GM18511 (cell line): Measurements from ENCODE around the gene SIL1.

Source experiments
- ATAC-seq: cut with Tn5 transposase; IDR thresholded peaks from one replicate; pipeline ENCODE4 v1.9.1; 2021; ENCODE audit warnings: mild to moderate bottlenecking, moderate library complexity; ENCODE audit not compliant: unreplicated experiment

SIL1 gene

GRCh38 chr5:138898742-138899141 is 299.4 kb downstream of the SIL1 start:
- no peak for ATAC-seq

GRCh38 chr5:138898299-138898698 is 299.9 kb downstream of the SIL1 start:
- no peak for ATAC-seq
